Gastrocnemius medialis (tissue), 4 donors: Measurements from ENCODE around the gene LTBP1.

Experiments
- CTCF ChIP-seq, 5 experiments: fragments of 450-650 bp in 3 of 5; fragments of 200-600 bp in 2 of 5; sonication (generic) in 2 of 5; IDR thresholded peaks in 4 of 5; conservative IDR thresholded peaks in 1 of 5; 1 replicate in 4 of 5; 2 replicates in 1 of 5; pipeline ENCODE4 v1.5.1; 2016 to 2019; ENCODE audit warnings: antibody characterized with exemption in 5 of 5, mild to moderate bottlenecking in 3 of 5, moderate library complexity in 3 of 5
- POLR2A ChIP-seq, 2 donors: fragments of 450-650 bp; IDR thresholded peaks; one replicate each; pipeline ENCODE4 v1.6.1; 2017; ENCODE audit warnings: antibody characterized with exemption in 2 of 2, mild to moderate bottlenecking in 2 of 2, moderate library complexity in 2 of 2

- TF ChIP-seq CTCF (IDR thresholded peaks at IDR 0.05 in 4 of 5, conservative IDR thresholded peaks at IDR 0.05 in 1 of 5) (no peak), POLR2A (IDR thresholded peaks at IDR 0.05) (no peak)
These were observed 266.9 kb downstream of the LTBP1 start for GRCh38 chr2:33213648-33214047.
